Sigmoid colon (tissue), 7 donors: Measurements from ENCODE around the gene GPR61. TPM values are rescaled to one million over a fixed set of nuclear protein-coding genes. Genes with fewer than 3 reads are reported as not detected.
A peak's percentile ranks its signal among the peaks of the same experiment; 100 is the strongest.

Experiments used
- DNase-seq: peaks from one replicate; pipeline ENCODE4 v3.0.0-alpha.2; 2019
- H3K27ac ChIP-seq, 4 donors: fragments of 200-600 bp; sonication (generic); one replicate each; pipeline ENCODE4 v1.5.1; 2016 to 2019; ENCODE audit warnings: mild to moderate bottlenecking in 1 of 4
- H3K27me3 ChIP-seq, 3 donors: fragments of 200-600 bp; sonication (generic); one replicate each; pipeline ENCODE4 v1.5.1; 2019; ENCODE audit warnings: mild to moderate bottlenecking in 1 of 3
- H3K36me3 ChIP-seq, 4 donors: fragments of 200-600 bp; sonication (generic); one replicate each; pipeline ENCODE4 v1.5.1; 2016 to 2019
- H3K4me1 ChIP-seq, 4 donors: fragments of 200-600 bp; sonication (generic); one replicate each; pipeline ENCODE4 v1.5.1; 2017 to 2019
- H3K4me3 ChIP-seq, 4 donors: fragments of 200-600 bp; sonication (generic); one replicate each; pipeline ENCODE4 v1.5.1; 2017 to 2019; ENCODE audit warnings: mild to moderate bottlenecking in 2 of 4, moderate library complexity in 1 of 4
- H3K9me3 ChIP-seq, 4 donors: fragments of 200-600 bp in 3 of 4; sonication (generic) in 3 of 4; one replicate each; pipeline versions ENCODE4 v1.5.1 to v1.6.1; 2013 to 2019
- CTCF ChIP-seq, 4 experiments: fragments of 450-650 bp in 3 of 4; fragments of 200-600 bp in 1 of 4; IDR thresholded peaks; one replicate each; pipeline ENCODE4 v1.5.1; 2016 to 2019; ENCODE audit warnings: antibody characterized with exemption in 4 of 4, mild to moderate bottlenecking in 3 of 4, moderate library complexity in 2 of 4
- EP300 ChIP-seq, 4 donors: sonication (generic); formaldehyde crosslinking; IDR thresholded peaks; one replicate each; pipeline ENCODE4 v1.6.1; 2017; ENCODE audit warnings: antibody characterized with exemption in 4 of 4
- POLR2A ChIP-seq, 2 donors: fragments of 450-650 bp; IDR thresholded peaks; one replicate each; pipeline ENCODE4 v1.6.1; 2016; ENCODE audit warnings: antibody characterized with exemption in 2 of 2, mild to moderate bottlenecking in 2 of 2, moderate library complexity in 2 of 2
- POLR2AphosphoS5 ChIP-seq, 4 donors: sonication (generic); formaldehyde crosslinking; IDR thresholded peaks; one replicate each; pipeline ENCODE4 v1.6.1; 2017; ENCODE audit warnings: antibody characterized with exemption in 4 of 4
- WGBS, 2 donors: extraction: QIAGEN DNeasy Blood & Tissue Kit; methylation state at CpG; one replicate each; pipeline ENCODE4 v1.1.7; 2013; 5-methylcytosine and 5-hydroxymethylcytosine counted together
- intact Hi-C: fragments of 100-400 bp; cut with DNase I; formaldehyde crosslinking; loops from one replicate; pipeline ENCODE4 v1.15.1; 2023
- polyA plus RNA-seq, 3 donors: library from polyadenylated mRNA; stranded (reverse); fragments of 200-250 nt; gene quantifications; one replicate each; pipeline ENCODE4 v1.2.3, GENCODE V29; 2013
- total RNA-seq, 4 donors: library from RNA; depleted of rRNA; stranded (reverse); fragments of >200 nt; gene quantifications; one replicate each; pipeline ENCODE4 v1.1.0, GENCODE V29; 2016
- donor health status: healthy with polysubstance abuse.
- donor health status: Bipolar disorder and iron deficiency.
- donor health status: healthy.

GPR61 gene
- total and polyA plus RNA-seq, 7 donors: 0.07 to 2.2 (median 0.36) TPM; not detected in 4

- WGBS, 2 donors: 75 to 80% methylated on average over 8 of the region's 8 CpGs
- intact Hi-C loops: loop anchor here (10.0 kb wide), 1 partner anchor 255 kb away; no protein-coding TSS in a partner anchor
Measured at GRCh38 chr1:109529881-109530456, 9.7 kb upstream of the GPR61 start.

GRCh38 chr1:109530457-109531087, 9.1 kb upstream of the GPR61 start:
- DNase-seq: no peak
- H3K27me3 ChIP-seq: no peaks in the 10 kb centered on the region
- intact Hi-C loops: loop anchor here (10.0 kb wide), 1 partner anchor 256 kb away; no protein-coding TSS in a partner anchor
- H3K4me1 ChIP-seq: peaks cover 0 to 29% (median 22%) of the 10 kb centered on the region in 4 donors
- no peak for TF ChIP-seq CTCF (IDR thresholded peaks at IDR 0.05)
- TF ChIP-seq POLR2AphosphoS5 (IDR thresholded peaks at IDR 0.05): no peak
- TF ChIP-seq POLR2A (IDR thresholded peaks at IDR 0.05): no peak
- TF ChIP-seq EP300 (IDR thresholded peaks at IDR 0.05): no peak
- H3K27ac ChIP-seq: no peak overlapping the region
- H3K36me3 ChIP-seq: no peaks in the 10 kb centered on the region
- no peaks in the 10 kb centered on the region for H3K9me3 ChIP-seq
- no peak overlapping the region for H3K4me3 ChIP-seq
- 81 to 84% methylated on average over 13 of the region's 13 CpGs for WGBS, 2 donors

More at GRCh38 chr1:109529881-109530456, 9.7 kb upstream of the GPR61 start:
- TF ChIP-seq EP300 (IDR thresholded peaks at IDR 0.05) (no peak), POLR2AphosphoS5 (IDR thresholded peaks at IDR 0.05) (no peak), POLR2A (IDR thresholded peaks at IDR 0.05) (no peak), CTCF (IDR thresholded peaks at IDR 0.05) (no peak)
- Histone ChIP-seq H3K27me3 (no peaks in the 10 kb centered on the region), H3K27ac (peak overlapping the region in 1 of 4 donors; percentile 18), H3K4me3 (no peak overlapping the region), H3K9me3 (no peaks in the 10 kb centered on the region), H3K36me3 (no peaks in the 10 kb centered on the region), H3K4me1 (peaks cover 0 to 26% (median 20%) of the 10 kb centered on the region in 4 donors)
- DNase-seq: no peak

- Histone ChIP-seq H3K27me3 (no peaks in the 10 kb centered on the region), H3K9me3 (no peaks in the 10 kb centered on the region), H3K4me1 (peaks cover 0 to 37% (median 30%) of the 10 kb centered on the region in 4 donors), H3K27ac (no peak overlapping the region), H3K4me3 (no peak overlapping the region), H3K36me3 (no peaks in the 10 kb centered on the region)
- no peak for DNase-seq
- WGBS, 2 donors: 87 to 89% methylated on average over 4 of the region's 4 CpGs
- intact Hi-C loops: loop anchor here (10.0 kb wide), 1 partner anchor 257 kb away; no protein-coding TSS in a partner anchor
- TF ChIP-seq POLR2AphosphoS5 (IDR thresholded peaks at IDR 0.05): no peak
- TF ChIP-seq POLR2A (IDR thresholded peaks at IDR 0.05): no peak
- no peak for TF ChIP-seq EP300 (IDR thresholded peaks at IDR 0.05)
- no peak for TF ChIP-seq CTCF (IDR thresholded peaks at IDR 0.05)
Measured at GRCh38 chr1:109531380-109531779, 8.3 kb upstream of the GPR61 start.

- Histone ChIP-seq H3K27ac (peak overlapping the region in 1 of 4 donors; percentile 63), H3K9me3 (no peaks in the 10 kb centered on the region), H3K4me3 (peak overlapping the region in 3 of 4 donors; percentile 15 to 18 (median 17)), H3K27me3 (no peaks in the 10 kb centered on the region), H3K4me1 (peaks cover 0 to 42% (median 34%) of the 10 kb centered on the region in 4 donors), H3K36me3 (no peaks in the 10 kb centered on the region)
- 45 to 57% methylated on average over 16 of the region's 16 CpGs for WGBS, 2 donors
- no peak for TF ChIP-seq CTCF (IDR thresholded peaks at IDR 0.05)
- TF ChIP-seq EP300 (IDR thresholded peaks at IDR 0.05): no peak
- no peak for TF ChIP-seq POLR2A (IDR thresholded peaks at IDR 0.05)
- no peak for TF ChIP-seq POLR2AphosphoS5 (IDR thresholded peaks at IDR 0.05)
- no peak for DNase-seq
- intact Hi-C loops: loop anchor here (1.0 to 10.0 kb wide), 3 partner anchors 38 to 257 kb away; partner anchors contain the start of genes CYB561D1 and PSMA5
Measured at GRCh38 chr1:109531826-109532364, 7.8 kb upstream of the GPR61 start.
